ELF-1 (cell line): ENCODE results near the gene LPCAT3.
"Not testable (repeated sequence)": the region's sequence is repeated elsewhere in the genome, so short reads cannot be mapped to it uniquely, and the experiment has no call there.

ENCODE experiments used
- DNase-seq: peaks from one replicate; pipeline ENCODE4 v3.0.0-alpha.2; 2016; ENCODE audit warnings: low read depth, low spot score

LPCAT3 gene, protein sequence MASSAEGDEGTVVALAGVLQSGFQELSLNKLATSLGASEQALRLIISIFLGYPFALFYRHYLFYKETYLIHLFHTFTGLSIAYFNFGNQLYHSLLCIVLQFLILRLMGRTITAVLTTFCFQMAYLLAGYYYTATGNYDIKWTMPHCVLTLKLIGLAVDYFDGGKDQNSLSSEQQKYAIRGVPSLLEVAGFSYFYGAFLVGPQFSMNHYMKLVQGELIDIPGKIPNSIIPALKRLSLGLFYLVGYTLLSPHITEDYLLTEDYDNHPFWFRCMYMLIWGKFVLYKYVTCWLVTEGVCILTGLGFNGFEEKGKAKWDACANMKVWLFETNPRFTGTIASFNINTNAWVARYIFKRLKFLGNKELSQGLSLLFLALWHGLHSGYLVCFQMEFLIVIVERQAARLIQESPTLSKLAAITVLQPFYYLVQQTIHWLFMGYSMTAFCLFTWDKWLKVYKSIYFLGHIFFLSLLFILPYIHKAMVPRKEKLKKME

GRCh38 chr12:7018350-7019042, at the start of gene LPCAT3:
TSS of gene LPCAT3 (minus strand) at chr12:7018476. CDS start at chr12:7018424, 52 bp downstream.
- peak; percentile 99 for DNase-seq

DNA sequence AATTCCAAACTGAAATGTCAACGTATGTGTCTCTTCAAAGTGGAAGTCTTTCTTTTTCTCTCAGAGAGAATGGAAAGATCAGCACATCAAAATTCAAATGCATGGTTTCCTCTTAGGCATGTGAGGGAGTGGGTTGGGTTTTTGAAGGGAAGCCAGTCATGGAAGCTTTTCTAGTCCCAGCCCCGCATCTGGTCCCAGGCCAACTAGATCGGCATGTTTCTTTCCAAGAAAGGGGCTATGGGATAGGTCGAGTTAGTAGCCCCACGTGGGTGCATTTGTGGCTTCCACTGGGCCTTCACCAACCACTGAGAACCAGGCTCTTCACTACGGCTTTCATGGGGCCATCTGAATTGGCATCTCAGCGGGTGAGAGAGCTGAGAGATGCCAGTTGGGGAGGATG, 48.8 kb upstream of the LPCAT3 start:
- no peak for DNase-seq

DNA sequence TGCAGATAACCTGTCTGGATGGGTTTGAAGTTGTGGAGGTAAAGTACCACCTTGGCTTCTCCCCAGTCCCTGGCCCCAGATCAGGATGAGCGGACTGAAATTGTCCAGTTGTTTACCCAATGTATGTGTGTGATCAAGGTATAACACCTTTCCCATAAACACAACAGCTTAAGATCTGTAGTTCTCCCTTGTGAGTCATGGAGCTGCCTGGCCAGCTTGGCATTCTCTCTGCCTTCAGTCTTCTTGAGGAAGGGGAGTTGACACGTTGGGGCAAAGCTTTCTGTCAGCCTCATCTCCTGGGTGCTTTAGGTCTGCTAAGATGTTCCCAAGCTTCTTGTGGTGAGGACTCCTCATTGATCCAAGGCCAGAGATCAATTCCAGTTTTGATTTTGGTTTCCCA, 48.3 kb upstream of the LPCAT3 start:
- no peak for DNase-seq

GRCh38 chr12:7065073-7065623, 46.9 kb upstream of the LPCAT3 start:
- DNase-seq, result no peak

GRCh38 chr12:7064516-7064915, 46.2 kb upstream of the LPCAT3 start:
- DNase-seq, result no peak

DNA sequence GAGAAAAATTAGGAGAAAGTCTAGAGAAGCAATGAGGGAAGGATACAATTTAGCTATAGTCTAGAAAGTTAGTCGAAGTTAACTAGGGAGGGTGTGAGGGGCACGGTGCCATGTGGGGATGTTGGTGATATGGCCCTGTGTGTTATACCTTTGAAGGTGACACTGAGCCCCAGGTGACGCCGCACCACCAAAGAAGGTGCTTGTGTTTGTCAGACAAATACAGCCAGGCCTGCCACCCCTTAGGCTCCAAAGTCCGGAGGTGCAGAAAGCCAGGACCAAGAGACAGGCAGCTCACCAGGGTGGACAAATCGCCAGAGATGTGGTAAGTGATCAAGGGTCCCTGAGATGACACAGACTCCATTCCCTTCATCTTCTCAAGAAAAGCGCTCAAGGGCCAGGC, 43.3 kb upstream of the LPCAT3 start:
- no peak for DNase-seq

DNA sequence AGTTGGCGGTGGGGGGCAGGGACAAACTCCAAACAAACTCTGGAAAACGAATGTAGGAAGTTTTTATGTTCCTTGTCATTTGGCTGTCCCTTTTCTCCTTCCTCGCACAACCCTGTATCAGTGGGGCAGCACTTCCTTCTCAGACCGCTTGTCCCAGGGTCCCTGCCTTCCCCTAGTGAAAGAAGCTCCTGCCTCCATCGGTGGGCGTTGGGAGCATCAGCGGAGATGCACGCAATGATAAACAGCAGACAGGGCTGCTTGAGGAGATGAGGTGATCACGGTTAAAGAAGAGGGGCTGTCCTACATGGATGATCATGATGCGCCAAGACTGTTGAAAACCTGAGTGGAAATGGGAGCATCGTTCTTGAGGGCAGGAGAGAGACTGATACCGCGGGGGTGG, 42.9 kb upstream of the LPCAT3 start:
- no peak for DNase-seq

DNA sequence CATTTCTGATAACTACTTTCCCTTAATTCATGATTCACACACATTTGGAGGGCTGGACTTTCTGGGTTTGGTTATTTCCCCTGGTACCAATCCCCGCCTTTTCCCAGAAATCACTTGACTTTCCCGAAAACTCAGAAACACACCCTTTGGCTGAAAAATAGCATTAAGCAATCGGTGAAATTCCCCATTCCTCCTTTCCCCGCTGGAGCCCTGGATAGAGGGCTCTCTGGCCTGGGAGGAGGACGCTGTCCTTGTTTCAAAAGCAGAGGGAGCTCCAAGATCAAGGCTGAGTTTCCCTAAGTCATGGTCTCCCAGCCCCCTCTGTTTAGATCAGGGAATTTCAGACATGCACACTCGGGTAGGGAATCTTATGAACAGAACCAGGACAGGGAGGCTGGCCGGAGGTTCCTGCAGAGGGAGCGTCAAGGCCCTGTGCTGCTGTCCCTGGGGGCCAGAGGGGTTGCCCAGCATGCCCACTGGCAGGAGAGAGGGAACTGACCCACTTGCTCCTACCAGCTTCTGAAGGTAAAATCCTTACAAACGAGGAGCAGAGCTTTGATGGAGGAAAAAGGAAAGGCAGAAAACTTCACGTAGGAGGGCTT, 42.2 kb upstream of the LPCAT3 start, which contains the start of gene C1S:
C1S (plus strand) TSS at position 366 of the 602 bp plus-strand sequence. CDS start 1,195 bp downstream, outside the sequence.
- DNase-seq, result peak; percentile 83

GRCh38 chr12:7059780-7060179, 41.5 kb upstream of the LPCAT3 start:
- no peak for DNase-seq

DNA sequence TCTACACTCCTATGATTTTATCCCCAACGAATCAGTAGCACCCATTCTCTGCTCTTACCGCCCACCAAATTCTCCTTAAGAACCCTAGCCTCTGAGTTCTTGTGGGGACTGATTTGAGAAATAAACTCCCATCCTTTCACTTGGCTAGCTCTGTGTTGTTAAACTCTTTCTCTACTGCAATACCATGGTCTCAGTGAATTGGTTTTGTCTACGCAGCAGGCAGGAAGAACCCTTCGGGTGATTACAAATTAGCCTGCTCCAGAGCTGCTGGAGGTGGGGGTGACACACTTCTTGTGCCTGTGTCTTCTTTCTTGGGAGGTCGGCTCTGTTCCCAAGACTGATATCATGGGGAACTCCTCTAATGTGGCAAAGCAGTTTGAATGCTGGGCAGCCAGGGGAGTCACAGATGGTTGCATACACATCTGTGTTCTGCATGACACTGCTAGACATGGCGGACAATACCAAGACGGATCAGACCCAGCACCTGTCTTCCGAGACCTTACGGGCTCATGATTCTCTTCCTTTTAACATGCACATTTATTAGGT, 40.6 kb upstream of the LPCAT3 start:
- no peak for DNase-seq

- DNase-seq, result no peak
Observed at GRCh38 chr12:7058163-7058845, 40.0 kb upstream of the LPCAT3 start.

DNA sequence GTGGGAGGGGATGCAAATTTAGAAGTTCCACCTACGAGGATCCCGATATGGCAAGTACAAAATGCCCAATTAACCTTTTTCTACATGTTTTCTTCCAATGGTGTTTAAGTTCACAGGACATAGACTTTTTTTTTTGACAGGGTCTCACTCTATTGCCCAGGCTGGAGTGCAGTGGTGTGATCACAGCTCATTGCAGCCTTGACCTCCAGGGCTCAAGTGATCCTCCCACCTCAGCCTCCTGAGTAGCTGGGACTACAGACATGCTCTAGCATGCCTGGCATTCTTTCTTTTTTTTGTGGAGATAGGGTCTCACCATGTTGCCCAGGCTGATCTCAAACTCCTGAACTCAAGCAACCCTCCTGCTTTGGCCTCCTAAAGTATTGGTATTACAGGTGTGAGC, 37.5 kb upstream of the LPCAT3 start:
- not testable (repeated sequence) for DNase-seq

- DNase-seq, result no peak
Observed at GRCh38 chr12:7054925-7055324, 36.6 kb upstream of the LPCAT3 start.

DNA sequence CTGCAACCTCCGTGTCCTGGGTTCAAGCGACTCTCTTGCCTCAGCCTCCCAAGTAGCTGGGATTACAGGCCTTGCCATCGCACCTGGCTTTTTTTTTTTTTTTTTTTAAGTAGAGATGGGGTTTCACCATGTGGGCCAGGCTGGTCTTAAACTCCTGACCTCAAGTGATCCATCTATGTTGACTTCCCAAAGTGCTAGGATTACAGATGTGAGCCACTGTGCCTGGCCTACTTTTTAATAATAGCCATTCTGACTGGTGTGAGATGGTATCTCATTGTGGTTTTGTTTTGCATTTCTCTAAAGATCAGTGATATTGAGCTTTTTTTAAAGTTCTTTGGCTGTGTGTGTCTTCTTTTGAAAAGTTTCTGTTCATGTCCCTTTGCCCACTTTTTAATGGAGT, 31.7 kb upstream of the LPCAT3 start:
- DNase-seq, result not testable (repeated sequence)

GRCh38 chr12:7049445-7049951, 31.2 kb upstream of the LPCAT3 start:
- not testable (repeated sequence) for DNase-seq

- DNase-seq, result no peak
Observed at GRCh38 chr12:7047306-7047705, 29.0 kb upstream of the LPCAT3 start.

GRCh38 chr12:7046383-7047105, 28.3 kb upstream of the LPCAT3 start:
- DNase-seq, result no peak

DNA sequence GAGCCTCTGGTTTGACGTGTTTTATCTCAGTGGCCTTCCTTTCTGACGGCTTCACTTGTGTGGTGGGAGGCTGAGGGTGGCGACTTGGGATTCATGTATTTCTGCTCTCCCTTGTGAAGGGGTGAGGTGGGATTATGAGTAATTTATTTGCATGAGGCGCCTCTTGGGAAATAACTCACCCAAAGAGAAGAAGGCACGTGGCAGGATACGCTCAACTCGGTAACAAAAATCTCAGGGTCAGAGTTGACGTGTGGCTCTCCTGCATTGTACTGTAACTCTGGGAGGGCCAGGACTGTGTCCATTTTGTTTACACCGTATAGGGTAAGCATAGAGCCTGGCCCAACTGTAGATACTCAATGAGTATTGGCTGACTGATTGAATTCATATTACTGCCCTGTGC, 27.6 kb upstream of the LPCAT3 start:
- DNase-seq, result no peak

GRCh38 chr12:7042842-7043241, 24.6 kb upstream of the LPCAT3 start:
- no peak for DNase-seq

- no peak for DNase-seq
Observed at GRCh38 chr12:7039403-7039802, 21.1 kb upstream of the LPCAT3 start.
